Stimulated activated naive B cell treated with anti-CD40 and anti-IgM and Interleukin-4, amounts not matched to agents 10 μg/mL and 1 μg/mL and 100 μg/mL, for 72 hours (primary cell): ENCODE data around the gene MFSD6L.

Experiments used
- ATAC-seq, 2 donors: fragments of 150-1000 bp; cut with Tn5 transposase; replicated peaks; 2 replicates each; pipeline ENCODE4 v1.10.0; 2021; ENCODE audit warnings: moderate library complexity in 1 of 2
- DNase-seq: peaks from one replicate; pipeline ENCODE4 v3.0.0; 2021
- H3K27ac Mint-ChIP-seq: one replicate; pipeline ENCODE4 v1.8.0; 2022; ENCODE audit warnings: mild to moderate bottlenecking, mixed read lengths
- H3K27me3 Mint-ChIP-seq, 2 donors: one replicate each; pipeline ENCODE4 v1.8.0; 2022; ENCODE audit warnings: mixed read lengths in 2 of 2
- H3K36me3 Mint-ChIP-seq, 2 donors: one replicate each; pipeline ENCODE4 v1.8.0; 2022; ENCODE audit warnings: mixed read lengths in 2 of 2, mild to moderate bottlenecking in 1 of 2
- H3K4me1 Mint-ChIP-seq, 2 donors: one replicate each; pipeline ENCODE4 v1.8.0; 2022; ENCODE audit warnings: mixed read lengths in 2 of 2, mild to moderate bottlenecking in 1 of 2
- H3K4me3 Mint-ChIP-seq, 2 donors: one replicate each; pipeline ENCODE4 v1.8.0; 2022; ENCODE audit warnings: mild to moderate bottlenecking in 2 of 2, mixed read lengths in 2 of 2, moderate library complexity in 1 of 2
- H3K9me3 Mint-ChIP-seq, 2 donors: one replicate each; pipeline ENCODE4 v1.8.0; 2022; ENCODE audit warnings: mixed read lengths in 2 of 2, mild to moderate bottlenecking in 1 of 2

Gene MFSD6L

GRCh38 chr17:8798846-8799569 lies at the start of gene MFSD6L:
Gene MFSD6L, minus strand, starts transcription at chr17:8799365. Its CDS starts 245 bp downstream, at chr17:8799120.
- H3K4me3 Mint-ChIP-seq, result no peak within 1 kb of the TSS
- ATAC-seq (peak; percentile 66 to 79), DNase-seq (no peak)
- no peaks in the 10 kb centered on the region for H3K9me3 Mint-ChIP-seq
- H3K4me1 Mint-ChIP-seq, result peaks cover 16 to 29% of the 10 kb centered on the region in 2 donors
- H3K27me3 Mint-ChIP-seq, result no peaks in the 10 kb centered on the region
- peak within 1 kb of the TSS; percentile 47 for H3K27ac Mint-ChIP-seq
- H3K36me3 Mint-ChIP-seq, result no peaks in the 10 kb centered on the region

GRCh38 chr17:8847891-8848290 lies 48.7 kb upstream of the MFSD6L start:
- DNase-seq (no peak), ATAC-seq (no peak)
- no peaks in the 10 kb centered on the region for H3K36me3 Mint-ChIP-seq
- H3K27ac Mint-ChIP-seq, result no peak overlapping the region
- no peaks in the 10 kb centered on the region for H3K9me3 Mint-ChIP-seq
- H3K4me3 Mint-ChIP-seq, result no peak overlapping the region
- H3K4me1 Mint-ChIP-seq, result peaks cover 18 to 28% of the 10 kb centered on the region in 2 donors
- no peaks in the 10 kb centered on the region for H3K27me3 Mint-ChIP-seq

GRCh38 chr17:8846768-8847211 lies 47.6 kb upstream of the MFSD6L start:
- no peaks in the 10 kb centered on the region for H3K36me3 Mint-ChIP-seq
- no peaks in the 10 kb centered on the region for H3K9me3 Mint-ChIP-seq
- DNase-seq, result no peak
- no peaks in the 10 kb centered on the region for H3K27me3 Mint-ChIP-seq
- peaks cover 16 to 30% of the 10 kb centered on the region in 2 donors for H3K4me1 Mint-ChIP-seq
- ATAC-seq, result peak; percentile 60 to 75
- H3K4me3 Mint-ChIP-seq, result no peak overlapping the region
- H3K27ac Mint-ChIP-seq, result no peak overlapping the region

- Mint-ChIP-seq H3K36me3 (no peaks in the 10 kb centered on the region), H3K27ac (peak overlapping the region; percentile 17), H3K4me3 (no peak overlapping the region), H3K9me3 (no peaks in the 10 kb centered on the region), H3K27me3 (no peaks in the 10 kb centered on the region), H3K4me1 (peaks cover 13 to 18% of the 10 kb centered on the region in 2 donors)
- DNase-seq (no peak), ATAC-seq (no peak)
Observed at GRCh38 chr17:8844229-8845218, 45.4 kb upstream of the MFSD6L start.

- H3K36me3 Mint-ChIP-seq, result no peaks in the 10 kb centered on the region
Observed at GRCh38 chr17:8843344-8843743, 44.2 kb upstream of the MFSD6L start.

GRCh38 chr17:8841844-8842243 lies 42.7 kb upstream of the MFSD6L start:
- Mint-ChIP-seq H3K27me3 (peaks cover 10% of the 10 kb centered on the region in 2 donors), H3K27ac (no peak overlapping the region), H3K4me1 (peaks cover 8 to 16% of the 10 kb centered on the region in 2 donors), H3K9me3 (no peaks in the 10 kb centered on the region), H3K36me3 (no peaks in the 10 kb centered on the region), H3K4me3 (no peak overlapping the region)
- ATAC-seq (no peak), DNase-seq (no peak)

More at GRCh38 chr17:8843344-8843743, 44.2 kb upstream of the MFSD6L start:
- Mint-ChIP-seq H3K27ac (no peak overlapping the region), H3K27me3 (no peaks in the 10 kb centered on the region), H3K4me3 (no peak overlapping the region), H3K9me3 (no peaks in the 10 kb centered on the region), H3K4me1 (peaks cover 10 to 16% of the 10 kb centered on the region in 2 donors)
- DNase-seq, result no peak
- no peak for ATAC-seq

GRCh38 chr17:8839410-8839935 lies 40.3 kb upstream of the MFSD6L start:
- H3K9me3 Mint-ChIP-seq, result peaks cover 4 to 7% of the 10 kb centered on the region in 2 donors
- DNase-seq, result no peak
- peaks cover 14 to 27% of the 10 kb centered on the region in 2 donors for H3K27me3 Mint-ChIP-seq
- peaks cover 5 to 10% of the 10 kb centered on the region in 2 donors for H3K36me3 Mint-ChIP-seq
- no peak overlapping the region for H3K27ac Mint-ChIP-seq
- peaks cover 8 to 16% of the 10 kb centered on the region in 2 donors for H3K4me1 Mint-ChIP-seq
- no peak for ATAC-seq
- no peak overlapping the region for H3K4me3 Mint-ChIP-seq

- peaks cover 5 to 10% of the 10 kb centered on the region in 2 donors for H3K36me3 Mint-ChIP-seq
Observed at GRCh38 chr17:8838551-8839095, 39.5 kb upstream of the MFSD6L start.

GRCh38 chr17:8837563-8838075 lies 38.5 kb upstream of the MFSD6L start:
- H3K27me3 Mint-ChIP-seq, result peaks cover 14 to 27% of the 10 kb centered on the region in 2 donors
- ATAC-seq (no peak), DNase-seq (no peak)
- peak overlapping the region; percentile 14 for H3K27ac Mint-ChIP-seq
- H3K4me1 Mint-ChIP-seq, result peaks cover 2 to 5% of the 10 kb centered on the region in 2 donors
- H3K9me3 Mint-ChIP-seq, result peaks cover 4 to 7% of the 10 kb centered on the region in 2 donors
- H3K4me3 Mint-ChIP-seq, result no peak overlapping the region
- peaks cover 5 to 10% of the 10 kb centered on the region in 2 donors for H3K36me3 Mint-ChIP-seq

More at GRCh38 chr17:8838551-8839095, 39.5 kb upstream of the MFSD6L start:
- no peak for ATAC-seq
- no peak for DNase-seq
- H3K4me1 Mint-ChIP-seq, result peaks cover 5 to 13% of the 10 kb centered on the region in 2 donors
- no peak overlapping the region for H3K27ac Mint-ChIP-seq
- H3K4me3 Mint-ChIP-seq, result no peak overlapping the region
- peaks cover 14 to 27% of the 10 kb centered on the region in 2 donors for H3K27me3 Mint-ChIP-seq
- peaks cover 4 to 7% of the 10 kb centered on the region in 2 donors for H3K9me3 Mint-ChIP-seq

- H3K4me1 Mint-ChIP-seq, result peaks cover 0 to 2% of the 10 kb centered on the region in 2 donors
- DNase-seq, result no peak
- no peak overlapping the region for H3K4me3 Mint-ChIP-seq
- H3K27ac Mint-ChIP-seq, result no peak overlapping the region
- H3K27me3 Mint-ChIP-seq, result peaks cover 14 to 27% of the 10 kb centered on the region in 2 donors
- no peak for ATAC-seq
- H3K9me3 Mint-ChIP-seq, result peaks cover 4 to 7% of the 10 kb centered on the region in 2 donors
- H3K36me3 Mint-ChIP-seq, result peaks cover 5 to 10% of the 10 kb centered on the region in 2 donors
Observed at GRCh38 chr17:8836821-8837562, 37.8 kb upstream of the MFSD6L start.

- Mint-ChIP-seq H3K4me3 (no peak overlapping the region), H3K4me1 (peaks cover 0 to 2% of the 10 kb centered on the region in 2 donors), H3K27ac (no peak overlapping the region), H3K9me3 (peaks cover 4 to 7% of the 10 kb centered on the region in 2 donors), H3K36me3 (peaks cover 5 to 10% of the 10 kb centered on the region in 2 donors), H3K27me3 (peaks cover 14 to 27% of the 10 kb centered on the region in 2 donors)
- DNase-seq, result no peak
- no peak for ATAC-seq
Observed at GRCh38 chr17:8835631-8836364, 36.6 kb upstream of the MFSD6L start.

- H3K36me3 Mint-ChIP-seq, result peaks cover 5 to 10% of the 10 kb centered on the region in 2 donors
- ATAC-seq (no peak), DNase-seq (no peak)
- H3K9me3 Mint-ChIP-seq, result peaks cover 4 to 7% of the 10 kb centered on the region in 2 donors
- H3K27me3 Mint-ChIP-seq, result peaks cover 14 to 27% of the 10 kb centered on the region in 2 donors
- no peak overlapping the region for H3K4me3 Mint-ChIP-seq
- peaks cover 0 to 2% of the 10 kb centered on the region in 2 donors for H3K4me1 Mint-ChIP-seq
- no peak overlapping the region for H3K27ac Mint-ChIP-seq
Observed at GRCh38 chr17:8835106-8835505, 35.9 kb upstream of the MFSD6L start.
